Measurements from ENCODE around the gene MTSS2.

GRCh38 chr16:70709457-70709856 lies 23.6 kb upstream of the MTSS2 start:
- no peak for TF ChIP-seq CTCF (conservative IDR thresholded peaks at IDR 0.05; ENCODE audit: low read depth in 2 of 2)
- TF ChIP-seq REST (IDR thresholded peaks at IDR 0.05; ENCODE audit: unreplicated experiment): no peak
- TF ChIP-seq POLR2AphosphoS5 (IDR thresholded peaks at IDR 0.05; ENCODE audit: low read depth): no peak
- TF ChIP-seq EZH2 (IDR thresholded peaks at IDR 0.05; ENCODE audit: low read depth, unreplicated experiment): no peak
- no peak for TF ChIP-seq CREB1 (CRISPR knock-in tag; IDR thresholded peaks at IDR 0.05; ENCODE audit: low read depth)

Data from GM23338 (cell line).